Neuronal stem cell (in vitro differentiated cells): Measurements from ENCODE around the gene DUSP1. TPM values are rescaled to one million over a fixed set of nuclear protein-coding genes. Genes with fewer than 3 reads are reported as not detected.

Experiments used
- DNase-seq: peaks from one replicate; pipeline ENCODE4 v3.0.0-alpha.2; 2013; ENCODE audit warnings: low spot score
- H2AFZ ChIP-seq: one replicate; pipeline ENCODE4 v1.6.1; 2013; ENCODE audit warnings: mild to moderate bottlenecking, low read length, inconsistent platforms
- H2AK5ac ChIP-seq: 2 replicates; pipeline ENCODE4 v1.6.1; 2013; ENCODE audit warnings: low read depth, mild to moderate bottlenecking, inconsistent platforms, low read length, moderate library complexity, mixed read lengths
- H2BK120ac ChIP-seq: 2 replicates; pipeline ENCODE4 v1.6.1; 2013; ENCODE audit warnings: low read depth, mild to moderate bottlenecking, inconsistent platforms, low read length, moderate library complexity, mixed read lengths
- H2BK12ac ChIP-seq: one replicate; pipeline ENCODE4 v1.6.1; 2013; ENCODE audit warnings: low read length, inconsistent platforms
- H2BK15ac ChIP-seq: 2 replicates; pipeline ENCODE4 v1.6.1; 2013; ENCODE audit warnings: mild to moderate bottlenecking, low read length, inconsistent platforms, mixed read lengths
- H2BK5ac ChIP-seq: one replicate; pipeline ENCODE4 v1.6.1; 2013; ENCODE audit warnings: inconsistent platforms, mild to moderate bottlenecking, low read length, moderate library complexity
- H3K14ac ChIP-seq: one replicate; pipeline ENCODE4 v1.6.1; 2013; ENCODE audit warnings: low read length, inconsistent platforms
- H3K18ac ChIP-seq: 2 replicates; pipeline ENCODE4 v1.6.1; 2013; ENCODE audit warnings: low read length, inconsistent platforms
- H3K23ac ChIP-seq: 2 replicates; pipeline ENCODE4 v1.6.1; 2013; ENCODE audit warnings: low read depth, mild to moderate bottlenecking, mixed read lengths, low read length, inconsistent platforms; ENCODE audit not compliant: poor library complexity
- H3K27ac ChIP-seq: replicated peaks from 3 replicates; pipeline ENCODE4 v1.5.1; 2013; ENCODE audit warnings: low read length, inconsistent platforms
- H3K27me3 ChIP-seq, 3 experiments: 2 replicates each; pipeline ENCODE4 v1.6.1; 2013; ENCODE audit warnings: low read length in 3 of 3, mild to moderate bottlenecking in 2 of 3, inconsistent platforms in 1 of 3, low read depth in 1 of 3, mixed read lengths in 1 of 3, moderate library complexity in 1 of 3; ENCODE audit not compliant: control insufficient read depth in 3 of 3, insufficient read depth in 3 of 3
- H3K36me3 ChIP-seq, 2 donors: replicated peaks in 1 of 2; 2 replicates each; pipeline ENCODE4 v1.6.1; 2013; ENCODE audit warnings: low read length in 2 of 2; ENCODE audit not compliant: control insufficient read depth in 2 of 2, insufficient read depth in 2 of 2
- H3K4ac ChIP-seq: 2 replicates; pipeline ENCODE4 v1.6.1; 2013; ENCODE audit warnings: inconsistent platforms, mild to moderate bottlenecking, low read length, moderate library complexity
- H3K4me1 ChIP-seq, 2 donors: 1 replicate in 1 of 2; 2 replicates in 1 of 2; pipeline ENCODE4 v1.6.1; 2013; ENCODE audit warnings: low read length in 2 of 2, low read depth in 1 of 2; ENCODE audit not compliant: control insufficient read depth in 2 of 2, insufficient read depth in 1 of 2
- H3K4me2 ChIP-seq: one replicate; pipeline ENCODE4 v1.6.1; 2013; ENCODE audit warnings: mild to moderate bottlenecking, low read length, inconsistent platforms; ENCODE audit not compliant: insufficient read depth, poor library complexity, severe bottlenecking
- H3K4me3 ChIP-seq, 2 donors: 2 replicates each; pipeline ENCODE4 v1.5.1; 2013; ENCODE audit warnings: low read length in 2 of 2, mild to moderate bottlenecking in 2 of 2, inconsistent platforms in 1 of 2, moderate library complexity in 1 of 2
- H3K79me1 ChIP-seq: one replicate; pipeline ENCODE4 v1.6.1; 2013; ENCODE audit warnings: low read depth, mild to moderate bottlenecking, inconsistent platforms, low read length, moderate library complexity
- H3K9ac ChIP-seq: one replicate; pipeline ENCODE4 v1.6.1; 2013; ENCODE audit warnings: mild to moderate bottlenecking, low read depth, low read length, inconsistent platforms; ENCODE audit not compliant: poor library complexity
- H3K9me3 ChIP-seq, 2 donors: replicated peaks in 1 of 2; 2 replicates each; pipeline versions ENCODE3 to v1.6.1; 2013; ENCODE audit warnings: low read length in 2 of 2, mild to moderate bottlenecking in 2 of 2, inconsistent platforms in 1 of 2, low read depth in 1 of 2, mixed read lengths in 1 of 2, moderate library complexity in 1 of 2; ENCODE audit not compliant: control insufficient read depth in 2 of 2, insufficient read depth in 1 of 2
- H4K8ac ChIP-seq: one replicate; pipeline ENCODE4 v1.6.1; 2013; ENCODE audit warnings: low read depth, mild to moderate bottlenecking, inconsistent platforms, low read length, moderate library complexity
- H4K91ac ChIP-seq: one replicate; pipeline ENCODE4 v1.6.1; 2013; ENCODE audit warnings: low read length, low read depth, mild to moderate bottlenecking, inconsistent platforms; ENCODE audit not compliant: poor library complexity
- WGBS, 2 donors: extraction: QIAGEN DNeasy Blood & Tissue Kit; methylation state at CpG; one replicate each; pipeline ENCODE4 v1.1.7; 2013; ENCODE audit warnings: missing lambda C conversion rate in 2 of 2, mixed read lengths in 1 of 2; ENCODE audit not compliant: insufficient read length in 2 of 2, insufficient replicate concordance in 1 of 2; ENCODE audit errors: extremely low coverage in 2 of 2; 5-methylcytosine and 5-hydroxymethylcytosine counted together
- polyA plus RNA-seq, 2 experiments: library from polyadenylated mRNA; stranded (reverse); fragments of 200-250 nt; gene quantifications; one replicate each; pipeline ENCODE4 v1.2.3, GENCODE V29; 2013

The DUSP1 gene, protein sequence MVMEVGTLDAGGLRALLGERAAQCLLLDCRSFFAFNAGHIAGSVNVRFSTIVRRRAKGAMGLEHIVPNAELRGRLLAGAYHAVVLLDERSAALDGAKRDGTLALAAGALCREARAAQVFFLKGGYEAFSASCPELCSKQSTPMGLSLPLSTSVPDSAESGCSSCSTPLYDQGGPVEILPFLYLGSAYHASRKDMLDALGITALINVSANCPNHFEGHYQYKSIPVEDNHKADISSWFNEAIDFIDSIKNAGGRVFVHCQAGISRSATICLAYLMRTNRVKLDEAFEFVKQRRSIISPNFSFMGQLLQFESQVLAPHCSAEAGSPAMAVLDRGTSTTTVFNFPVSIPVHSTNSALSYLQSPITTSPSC
- 10.2 TPM for polyA plus RNA-seq (2013, experiment 1 of 2)
- polyA plus RNA-seq (2013, experiment 2 of 2) = 10.0 TPM

DNA sequence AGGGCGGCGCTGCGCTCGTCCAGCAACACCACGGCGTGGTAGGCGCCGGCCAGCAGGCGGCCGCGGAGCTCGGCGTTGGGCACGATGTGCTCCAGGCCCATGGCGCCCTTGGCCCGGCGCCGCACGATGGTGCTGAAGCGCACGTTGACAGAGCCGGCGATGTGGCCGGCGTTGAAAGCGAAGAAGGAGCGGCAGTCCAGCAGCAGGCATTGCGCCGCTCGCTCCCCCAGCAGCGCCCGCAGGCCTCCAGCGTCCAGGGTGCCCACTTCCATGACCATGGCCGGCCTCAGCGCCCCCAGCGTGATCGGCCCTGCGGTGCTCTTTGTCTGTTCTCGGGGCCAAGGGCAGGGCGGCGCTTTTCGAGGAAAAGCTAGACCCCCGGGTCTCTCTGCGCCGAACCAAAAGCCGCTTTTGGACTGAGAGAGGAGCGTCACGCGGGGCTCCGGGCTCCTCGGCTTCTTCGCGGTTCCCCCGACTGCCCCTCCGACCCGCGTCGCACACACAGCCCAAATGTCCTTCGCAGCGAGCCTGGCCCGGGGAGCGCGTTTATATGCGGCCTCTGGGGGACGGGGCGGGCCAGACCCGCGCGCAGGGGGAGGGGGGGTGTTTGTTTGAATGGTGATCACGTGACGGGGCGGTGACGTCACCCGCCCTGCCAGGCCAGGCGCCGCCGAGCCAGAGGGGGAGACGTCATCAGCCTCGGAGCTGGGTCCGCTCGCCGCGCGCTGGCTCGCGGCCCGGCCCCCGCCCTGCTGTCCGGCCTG is at the start of gene DUSP1:
Gene DUSP1 (minus strand): TSS at position 521 of the 764 bp plus-strand sequence. CDS start 243 bp downstream, at position 278.
- no CpG with 5 or more reads among the region's 89 CpGs for WGBS, 2 donors
- H3K14ac ChIP-seq = peak within 1 kb of the TSS; percentile 99
- H3K27ac ChIP-seq = peak within 1 kb of the TSS; percentile 25
- DNase-seq = peak; percentile 96
- H4K91ac ChIP-seq = no peak within 1 kb of the TSS
- H2BK12ac ChIP-seq = peak within 1 kb of the TSS; percentile 51
- peaks cover 16 to 31% of the 10 kb centered on the region in 2 donors for H3K36me3 ChIP-seq
- peak within 1 kb of the TSS; percentile 8 for H2BK5ac ChIP-seq
- peak within 1 kb of the TSS; percentile 98 for H2AFZ ChIP-seq
- H2BK120ac ChIP-seq = peak within 1 kb of the TSS; percentile 58
- peak within 1 kb of the TSS; percentile 90 to 91 for H3K4me3 ChIP-seq
- peaks cover 0 to 3% of the 10 kb centered on the region in 2 donors for H3K9me3 ChIP-seq
- H3K27me3 ChIP-seq = peaks cover 0 to 4% (median 0%) of the 10 kb centered on the region in 3 experiments
- no peaks in the 10 kb centered on the region for H3K79me1 ChIP-seq
- peak within 1 kb of the TSS; percentile 98 for H3K4me2 ChIP-seq
- H3K4ac ChIP-seq = peak within 1 kb of the TSS; percentile 93
- peaks cover 12 to 24% of the 10 kb centered on the region in 2 donors for H3K4me1 ChIP-seq
- H4K8ac ChIP-seq = no peak within 1 kb of the TSS
- peak within 1 kb of the TSS; percentile 94 for H3K9ac ChIP-seq
- no peak within 1 kb of the TSS for H2AK5ac ChIP-seq
- peak within 1 kb of the TSS; percentile 97 for H3K18ac ChIP-seq
- no peak within 1 kb of the TSS for H2BK15ac ChIP-seq
- peak within 1 kb of the TSS; percentile 99 for H3K23ac ChIP-seq

DNA sequence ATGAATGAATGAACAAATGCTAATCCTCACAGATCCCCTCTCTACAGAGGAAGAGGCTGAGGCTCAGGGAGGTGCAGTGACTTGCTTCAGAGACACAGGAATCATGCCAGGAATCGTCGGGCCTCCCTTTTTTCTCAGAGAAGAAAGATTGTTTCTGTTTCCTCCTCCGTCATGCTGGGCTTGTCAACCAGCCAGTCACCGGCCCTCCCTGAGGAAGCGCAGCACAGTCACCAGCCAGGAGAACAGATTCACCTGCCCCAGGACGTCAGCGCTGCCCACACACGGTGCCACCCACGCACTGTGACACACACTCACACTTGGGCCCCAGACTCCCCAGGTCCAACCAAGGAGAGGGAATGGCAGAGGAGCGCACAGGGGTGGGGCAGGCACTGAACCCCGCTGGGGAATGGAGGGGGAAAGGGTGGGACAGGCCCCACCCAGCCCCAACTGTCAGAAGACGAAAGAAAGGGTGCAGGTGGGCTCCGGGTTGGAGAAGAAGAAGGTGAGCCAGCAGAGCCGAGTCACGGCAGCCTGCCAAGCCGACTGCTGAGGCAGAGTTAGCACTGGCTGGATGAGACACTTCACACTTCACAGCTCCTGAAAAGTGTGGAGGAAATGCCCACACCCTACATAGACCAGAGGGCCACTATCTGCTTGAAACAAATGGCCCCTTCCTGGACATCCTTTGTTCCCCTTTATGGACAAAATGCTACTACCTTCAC is 49.2 kb upstream of the DUSP1 start:
- H3K14ac ChIP-seq = no peak overlapping the region
- H3K36me3 ChIP-seq = no peaks in the 10 kb centered on the region
- H3K79me1 ChIP-seq = no peaks in the 10 kb centered on the region
- H3K9ac ChIP-seq = no peak overlapping the region
- no peak overlapping the region for H4K91ac ChIP-seq
- H2BK15ac ChIP-seq = no peak overlapping the region
- no peak for DNase-seq
- H3K27me3 ChIP-seq = peaks cover 0 to 5% (median 0%) of the 10 kb centered on the region in 3 experiments
- peaks cover 0 to 1% of the 10 kb centered on the region in 2 donors for H3K9me3 ChIP-seq
- H3K27ac ChIP-seq = no peak overlapping the region
- H2AFZ ChIP-seq = no peak overlapping the region
- no peak overlapping the region for H2BK5ac ChIP-seq
- no CpG with 5 or more reads among the region's 16 CpGs for WGBS, 2 donors
- peaks cover 0 to 5% of the 10 kb centered on the region in 2 donors for H3K4me1 ChIP-seq
- H3K18ac ChIP-seq = peak overlapping the region; percentile 45
- no peak overlapping the region for H3K4ac ChIP-seq
- peak overlapping the region; percentile 26 for H2BK12ac ChIP-seq
- H2BK120ac ChIP-seq = no peak overlapping the region
- H3K4me2 ChIP-seq = no peak overlapping the region
- no peak overlapping the region for H3K23ac ChIP-seq
- no peak overlapping the region for H4K8ac ChIP-seq
- H3K4me3 ChIP-seq = no peak overlapping the region
- no peak overlapping the region for H2AK5ac ChIP-seq

DNA sequence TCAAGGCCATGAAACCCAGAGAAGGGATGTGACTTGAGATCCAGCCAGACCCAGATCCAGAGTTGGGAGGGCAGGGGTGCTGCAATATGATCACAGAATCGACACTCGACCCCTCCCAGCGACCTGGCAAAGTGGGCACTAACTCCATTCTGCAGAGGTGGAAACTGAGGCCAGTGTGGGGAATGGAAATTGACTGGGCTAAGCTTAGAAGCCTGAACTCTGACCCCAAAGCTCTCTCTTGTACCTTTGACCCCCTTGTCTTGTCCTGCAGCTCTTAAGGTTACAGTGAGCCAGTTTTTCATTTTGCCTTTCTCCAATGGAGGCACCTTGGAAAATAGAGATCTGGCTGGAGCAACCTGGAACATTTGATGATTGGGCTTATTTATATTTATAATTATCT is 48.6 kb upstream of the DUSP1 start:
- no peak overlapping the region for H4K91ac ChIP-seq
- no peak overlapping the region for H3K18ac ChIP-seq
- H3K36me3 ChIP-seq = no peaks in the 10 kb centered on the region
- no peak overlapping the region for H3K9ac ChIP-seq
- H4K8ac ChIP-seq = no peak overlapping the region
- H3K9me3 ChIP-seq = no peaks in the 10 kb centered on the region
- H3K23ac ChIP-seq = no peak overlapping the region
- no peak overlapping the region for H3K4me3 ChIP-seq
- H3K27me3 ChIP-seq = peaks cover 0 to 5% (median 0%) of the 10 kb centered on the region in 3 experiments
- no peak overlapping the region for H2AK5ac ChIP-seq
- no peak overlapping the region for H2AFZ ChIP-seq
- H2BK15ac ChIP-seq = no peak overlapping the region
- DNase-seq = no peak
- no CpG with 5 or more reads among the region's 3 CpGs for WGBS, 2 donors
- no peak overlapping the region for H3K27ac ChIP-seq
- no peak overlapping the region for H2BK120ac ChIP-seq
- H3K14ac ChIP-seq = no peak overlapping the region
- no peaks in the 10 kb centered on the region for H3K79me1 ChIP-seq
- H3K4me2 ChIP-seq = no peak overlapping the region
- no peak overlapping the region for H2BK12ac ChIP-seq
- H3K4me1 ChIP-seq = peaks cover 0 to 5% of the 10 kb centered on the region in 2 donors
- no peak overlapping the region for H3K4ac ChIP-seq
- H2BK5ac ChIP-seq = no peak overlapping the region
